Heart right ventricle (tissue), 16 donors: ENCODE data around the gene COLEC12. TPM values are rescaled to one million over a fixed set of nuclear protein-coding genes. Genes with fewer than 3 reads are reported as not detected.
A peak's percentile ranks its signal among the peaks of the same experiment; 100 is the strongest.

Experiments used
- ATAC-seq, 8 donors: fragments of 200-7000 bp; cut with Tn5 transposase; one replicate each; pipeline ENCODE4 v1.9.1; 2020; ENCODE audit warnings: mild to moderate bottlenecking in 8 of 8, moderate library complexity in 8 of 8, moderate number of reproducible peaks in 1 of 8
- DNase-seq, 2 donors: peaks; one replicate each; pipeline ENCODE4 v3.0.0-alpha.2; 2020
- H3K27ac ChIP-seq, 10 donors: fragments of 200-600 bp; sonication (generic) in 2 of 10; one replicate each; pipeline versions ENCODE4 v1.5.0 to v1.8.0; 2020 to 2022; ENCODE audit warnings: mild to moderate bottlenecking in 3 of 10
- H3K27me3 ChIP-seq, 7 donors: fragments of 200-600 bp; one replicate each; pipeline ENCODE4 v1.8.0; 2021 to 2022; ENCODE audit warnings: mild to moderate bottlenecking in 2 of 7
- H3K36me3 ChIP-seq, 9 donors: fragments of 200-600 bp; sonication (generic) in 1 of 9; one replicate each; pipeline versions ENCODE4 v1.5.0 to v1.8.0; 2020 to 2022; ENCODE audit warnings: mild to moderate bottlenecking in 2 of 9
- H3K4me1 ChIP-seq, 9 donors: fragments of 200-600 bp; sonication (generic) in 1 of 9; one replicate each; pipeline versions ENCODE4 v1.5.0 to v1.8.0; 2020 to 2022; ENCODE audit warnings: mild to moderate bottlenecking in 4 of 9
- H3K4me3 ChIP-seq, 10 donors: fragments of 200-600 bp; sonication (generic) in 2 of 10; one replicate each; pipeline versions ENCODE4 v1.5.0 to v1.8.0; 2020 to 2022; ENCODE audit warnings: mild to moderate bottlenecking in 7 of 10, moderate library complexity in 2 of 10
- H3K9me3 ChIP-seq, 11 donors: fragments of 200-600 bp in 10 of 11; sonication (generic) in 2 of 11; one replicate each; pipeline versions ENCODE4 v1.5.0 to v1.8.0; 2013 to 2022; ENCODE audit warnings: mild to moderate bottlenecking in 2 of 11, control low read depth in 1 of 11, moderate library complexity in 1 of 11
- WGBS, 2 donors: extraction: QIAGEN DNeasy Blood & Tissue Kit; methylation state at CpG; one replicate each; pipeline ENCODE4 v1.1.7; 2013; ENCODE audit warnings: inconsistent platforms in 1 of 2; 5-methylcytosine and 5-hydroxymethylcytosine counted together
- intact Hi-C, 10 donors: fragments of 100-400 bp; cut with DNase I; formaldehyde crosslinking; loops; one replicate each; pipeline versions ENCODE4 v1.11.1 to v1.14.2; 2022
- polyA plus RNA-seq, 2 donors: library from polyadenylated mRNA; stranded (reverse); fragments of 200-250 nt; gene quantifications; one replicate each; pipeline ENCODE4 v1.2.3, GENCODE V29; 2013
- total RNA-seq, 10 donors: library from RNA; stranded (reverse); fragmentation: NEBNext Ultra II Directional in 3 of 10; extraction: Animal tissue kit (Norgen Biotek cat#: 25700) in 3 of 10; gene quantifications; one replicate each; pipeline versions ENCODE4 v1.2.1 to v1.2.4, GENCODE V29; 2021 to 2023
- TF ChIP-seq, protein P1 (sequence below), 9 donors: fragments of 200-600 bp; sonication (generic) in 2 of 9; IDR thresholded peaks; one replicate each; pipeline versions ENCODE4 v1.5.0 to v1.8.0; 2021 to 2022; ENCODE audit warnings: antibody characterized with exemption in 9 of 9, mild to moderate bottlenecking in 5 of 9, moderate library complexity in 1 of 9
- donor health status: Arrhythmogenic right ventricular cardiomyopathy.
- donor health status: ischemic (EF 13 %, LVEDD 7.1; RV severe dilation, severe dysfunction).
- donor health status: healthy with polysubstance abuse.
- donor health status: DM: no; HTN: yes; CAD: no.
- donor health status: DM: no; HTN: no; CAD: no.
- donor health status: ischemic (EF 25% LVEDD 6.9; RV normal size, moderate dysfunction).
- donor health status: ischemic (EF 25% LVEDD 5.7; RV mildly dilated, moderate dysfunction).
- donor health status: healthy.
- donor health status: DM: yes; HTN: yes; CAD: no.
- donor health status: Ischemic cardiomyopathy.
- donor health status: ischemic (EF 35%, LVEDD 5.7; RV mildly dilated, moderate dysfunction).
- donor health status: nonischemic (EF 11% LVEDD 7.7; RV severe dilation, severe dysfunction).
- donor health status: DM: yes; HTN: yes; CAD: no.
- donor health status: PGD.
- donor health status: ischemic (EF 29% LVEDD 5.4; RV normal size, mild dysfunction).
- donor health status: nonischemic (EF 23%, LVEDD 6.1; RV moderate dilation, normal function).

COLEC12 gene
- total and polyA plus RNA-seq, 12 donors = 2.8 to 15.4 (median 6.2) TPM

DNA sequence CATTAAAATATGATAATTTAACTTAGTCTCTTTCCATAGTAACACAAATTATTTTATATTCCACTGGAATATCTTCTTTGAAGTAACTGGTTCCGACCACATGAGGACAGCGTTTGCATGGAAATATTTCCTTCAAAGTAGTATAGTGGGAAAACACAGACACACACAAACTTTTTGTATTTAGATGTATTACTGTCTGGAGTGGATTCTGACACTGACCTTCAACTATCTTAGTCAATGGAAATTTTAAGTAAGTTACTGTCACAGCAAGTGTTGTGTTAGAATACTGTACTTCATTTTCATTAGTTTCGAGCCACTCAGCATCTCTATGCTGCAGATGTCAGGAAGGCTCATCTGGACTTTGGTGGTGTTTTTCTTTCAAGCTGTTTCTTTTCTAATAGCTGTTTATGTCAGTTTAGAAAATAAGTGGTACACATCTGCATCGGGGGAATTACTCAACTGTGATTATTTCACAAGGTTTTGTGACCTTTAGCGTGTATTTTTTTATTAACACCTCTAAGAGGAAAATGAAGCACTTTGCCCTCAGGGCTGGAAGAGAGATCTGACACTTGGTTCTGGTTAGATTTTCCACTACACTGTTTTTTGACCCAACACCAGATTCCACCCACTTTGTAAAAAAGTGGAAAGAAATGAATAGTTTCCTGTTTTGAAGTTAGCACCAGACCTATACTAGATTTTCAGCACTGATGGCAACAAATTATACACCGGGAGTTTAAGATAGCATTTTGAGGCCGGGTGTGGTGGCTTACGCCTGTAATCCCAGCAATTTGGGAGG lies 213.8 kb downstream of the COLEC12 start:
- H3K4me3 ChIP-seq = no peak overlapping the region
- intact Hi-C loops = loop anchor here in 8 of 10 donors (2.0 to 10.0 kb wide), 4 partner anchors 328 to 548 kb away; no protein-coding TSS in a partner anchor
- H3K27ac ChIP-seq = no peak overlapping the region
- ATAC-seq = peak in 3 of 8 donors; percentile 55 to 65 (median 61)
- H3K4me1 ChIP-seq = peaks cover 0 to 11% (median 0%) of the 10 kb centered on the region in 9 donors
- 72 to 76% methylated on average over 8 of the region's 8 CpGs for WGBS, 2 donors
- H3K36me3 ChIP-seq = no peaks in the 10 kb centered on the region
- DNase-seq = no peak
- H3K9me3 ChIP-seq = no peaks in the 10 kb centered on the region
- TF ChIP-seq, protein P1, sequence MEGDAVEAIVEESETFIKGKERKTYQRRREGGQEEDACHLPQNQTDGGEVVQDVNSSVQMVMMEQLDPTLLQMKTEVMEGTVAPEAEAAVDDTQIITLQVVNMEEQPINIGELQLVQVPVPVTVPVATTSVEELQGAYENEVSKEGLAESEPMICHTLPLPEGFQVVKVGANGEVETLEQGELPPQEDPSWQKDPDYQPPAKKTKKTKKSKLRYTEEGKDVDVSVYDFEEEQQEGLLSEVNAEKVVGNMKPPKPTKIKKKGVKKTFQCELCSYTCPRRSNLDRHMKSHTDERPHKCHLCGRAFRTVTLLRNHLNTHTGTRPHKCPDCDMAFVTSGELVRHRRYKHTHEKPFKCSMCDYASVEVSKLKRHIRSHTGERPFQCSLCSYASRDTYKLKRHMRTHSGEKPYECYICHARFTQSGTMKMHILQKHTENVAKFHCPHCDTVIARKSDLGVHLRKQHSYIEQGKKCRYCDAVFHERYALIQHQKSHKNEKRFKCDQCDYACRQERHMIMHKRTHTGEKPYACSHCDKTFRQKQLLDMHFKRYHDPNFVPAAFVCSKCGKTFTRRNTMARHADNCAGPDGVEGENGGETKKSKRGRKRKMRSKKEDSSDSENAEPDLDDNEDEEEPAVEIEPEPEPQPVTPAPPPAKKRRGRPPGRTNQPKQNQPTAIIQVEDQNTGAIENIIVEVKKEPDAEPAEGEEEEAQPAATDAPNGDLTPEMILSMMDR (IDR thresholded peaks at IDR 0.05) = peak; percentile 17 to 72 (median 57)
- peaks cover 0 to 8% (median 0%) of the 10 kb centered on the region in 7 donors for H3K27me3 ChIP-seq

DNA sequence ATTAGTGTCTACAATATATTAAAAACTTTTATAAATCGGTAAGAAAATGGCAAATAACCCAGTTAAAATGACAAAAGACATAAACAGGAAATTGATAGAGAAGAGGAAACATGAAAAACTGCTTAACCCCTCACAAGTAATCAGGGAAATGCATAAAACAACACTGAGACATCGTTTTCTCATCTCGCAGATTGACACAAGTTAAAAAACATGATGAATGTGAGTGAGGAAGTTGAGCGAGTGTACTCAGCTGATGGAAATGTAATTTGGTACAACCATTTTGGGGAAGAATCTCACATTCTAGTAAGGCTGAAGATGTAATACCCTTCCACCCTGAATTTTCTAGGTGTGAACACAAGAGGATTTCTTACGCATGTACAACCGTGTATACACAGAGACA lies 214.7 kb downstream of the COLEC12 start:
- H3K36me3 ChIP-seq = no peaks in the 10 kb centered on the region
- intact Hi-C loops = loop anchor here in 8 of 10 donors (2.0 to 10.0 kb wide), 4 partner anchors 329 to 549 kb away; no protein-coding TSS in a partner anchor
- no peak for ATAC-seq
- no peak overlapping the region for H3K4me3 ChIP-seq
- H3K27ac ChIP-seq = no peak overlapping the region
- DNase-seq = no peak
- TF ChIP-seq, protein P1 (IDR thresholded peaks at IDR 0.05) = no peak
- peaks cover 0 to 11% (median 0%) of the 10 kb centered on the region in 9 donors for H3K4me1 ChIP-seq
- peaks cover 0 to 11% (median 0%) of the 10 kb centered on the region in 7 donors for H3K27me3 ChIP-seq
- 72 to 79% methylated on average over 6 of the region's 6 CpGs for WGBS, 2 donors
- no peaks in the 10 kb centered on the region for H3K9me3 ChIP-seq

DNA sequence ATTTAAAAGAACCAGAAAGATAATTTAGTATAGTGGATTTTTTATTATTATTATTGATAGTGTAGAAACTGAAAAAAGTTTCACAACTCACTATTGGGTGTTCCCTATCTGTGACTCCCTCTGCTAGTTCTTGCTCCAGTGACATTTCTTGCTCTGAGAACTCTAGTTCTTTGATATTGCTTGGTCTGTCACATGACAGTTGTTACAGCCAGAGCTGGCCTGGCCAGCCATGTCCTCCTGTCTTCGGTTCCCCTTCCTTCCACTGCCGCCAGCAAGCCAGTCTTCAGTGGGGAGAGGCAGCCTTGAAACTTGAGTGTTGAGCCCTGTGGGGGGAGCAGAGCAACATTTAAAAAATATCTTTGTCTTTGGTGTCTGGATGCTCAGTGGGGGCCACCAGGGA lies 225.0 kb downstream of the COLEC12 start:
- ATAC-seq (peak in 1 of 8 donors; percentile 55), DNase-seq (no peak)
- 67 to 78% methylated on average over 2 of the region's 2 CpGs for WGBS, 2 donors
- intact Hi-C loops = loop anchor here in 2 of 10 donors (10.0 kb wide), 2 partner anchors 539 to 559 kb away; partner anchors contain the start of gene YES1 (in 1 of the 2)
- H3K4me3 ChIP-seq = no peak overlapping the region
- peaks cover 0 to under 1% (median 0%) of the 10 kb centered on the region in 7 donors for H3K27me3 ChIP-seq
- no peak overlapping the region for H3K27ac ChIP-seq
- no peaks in the 10 kb centered on the region for H3K36me3 ChIP-seq
- no peaks in the 10 kb centered on the region for H3K4me1 ChIP-seq
- peaks cover 0 to 18% (median 4%) of the 10 kb centered on the region in 11 donors for H3K9me3 ChIP-seq
- TF ChIP-seq, protein P1 (IDR thresholded peaks at IDR 0.05) = no peak

DNA sequence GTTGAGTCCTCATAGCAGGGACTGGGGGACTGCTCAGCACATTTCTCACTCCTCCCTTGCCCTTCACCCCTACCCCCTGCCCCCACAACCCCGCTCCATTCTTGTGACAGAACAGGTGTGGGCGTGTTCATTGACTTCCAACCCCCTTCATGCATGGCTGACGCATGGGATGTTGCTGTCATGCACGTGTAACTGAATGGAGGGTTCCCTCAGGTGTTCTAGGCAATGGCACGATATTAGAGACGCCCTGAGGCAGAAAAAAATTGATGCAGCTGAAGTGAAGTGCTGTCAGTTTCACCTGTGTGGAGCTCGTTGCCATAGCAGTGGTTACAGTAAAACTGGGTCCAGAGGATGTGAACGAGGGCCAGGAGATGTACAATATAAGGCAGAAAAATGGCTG lies 226.2 kb downstream of the COLEC12 start:
- WGBS, 2 donors = 90 to 91% methylated on average over 8 of the region's 8 CpGs
- H3K27me3 ChIP-seq = no peaks in the 10 kb centered on the region
- DNase-seq (no peak), ATAC-seq (no peak)
- H3K36me3 ChIP-seq = no peaks in the 10 kb centered on the region
- H3K27ac ChIP-seq = no peak overlapping the region
- peaks cover 0 to 4% (median 2%) of the 10 kb centered on the region in 9 donors for H3K4me1 ChIP-seq
- intact Hi-C loops = loop anchor here in 2 of 10 donors (10.0 kb wide), 2 partner anchors 540 to 560 kb away; partner anchors contain the start of gene YES1 (in 1 of the 2)
- TF ChIP-seq, protein P1 (IDR thresholded peaks at IDR 0.05) = no peak
- H3K4me3 ChIP-seq = no peak overlapping the region
- peaks cover 0 to 18% (median 4%) of the 10 kb centered on the region in 11 donors for H3K9me3 ChIP-seq
